Thyroid gland (tissue), 4 donors: ENCODE data around the gene FHIT.

ENCODE experiments used
- POLR2A ChIP-seq, 2 donors: fragments of 450-650 bp; IDR thresholded peaks; one replicate each; pipeline ENCODE4 v1.6.1; 2017; ENCODE audit warnings: antibody characterized with exemption in 2 of 2, mild to moderate bottlenecking in 2 of 2, moderate library complexity in 1 of 2
- TF ChIP-seq, protein P1 (sequence below), 6 experiments: fragments of 200-600 bp in 3 of 6; fragments of 450-650 bp in 3 of 6; sonication (generic) in 3 of 6; IDR thresholded peaks; one replicate each; pipeline ENCODE4 v1.5.1; 2016 to 2019; ENCODE audit warnings: antibody characterized with exemption in 6 of 6, mild to moderate bottlenecking in 2 of 6, inconsistent platforms in 1 of 6, moderate library complexity in 1 of 6

DNA sequence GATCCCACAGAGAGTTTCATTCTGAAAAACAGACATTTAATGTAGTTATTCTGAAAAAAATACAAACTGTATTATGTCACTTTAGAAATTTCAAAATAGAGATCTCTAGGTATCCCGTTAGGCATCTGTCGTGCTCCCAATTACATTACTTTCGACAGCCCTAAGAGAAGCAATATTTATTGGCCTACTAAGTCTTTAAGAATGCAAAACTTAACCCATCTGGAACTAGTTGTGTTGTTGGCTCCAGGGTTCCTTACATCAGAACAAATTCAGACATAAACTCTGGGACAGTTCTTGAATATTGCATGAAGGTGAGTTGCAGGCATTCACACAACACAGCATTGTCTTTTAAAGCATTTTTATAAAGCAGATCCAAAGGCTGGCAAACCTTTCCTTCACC, 498.4 kb downstream of the FHIT start:
- TF ChIP-seq POLR2A (IDR thresholded peaks at IDR 0.05), result no peak
- TF ChIP-seq, protein P1, sequence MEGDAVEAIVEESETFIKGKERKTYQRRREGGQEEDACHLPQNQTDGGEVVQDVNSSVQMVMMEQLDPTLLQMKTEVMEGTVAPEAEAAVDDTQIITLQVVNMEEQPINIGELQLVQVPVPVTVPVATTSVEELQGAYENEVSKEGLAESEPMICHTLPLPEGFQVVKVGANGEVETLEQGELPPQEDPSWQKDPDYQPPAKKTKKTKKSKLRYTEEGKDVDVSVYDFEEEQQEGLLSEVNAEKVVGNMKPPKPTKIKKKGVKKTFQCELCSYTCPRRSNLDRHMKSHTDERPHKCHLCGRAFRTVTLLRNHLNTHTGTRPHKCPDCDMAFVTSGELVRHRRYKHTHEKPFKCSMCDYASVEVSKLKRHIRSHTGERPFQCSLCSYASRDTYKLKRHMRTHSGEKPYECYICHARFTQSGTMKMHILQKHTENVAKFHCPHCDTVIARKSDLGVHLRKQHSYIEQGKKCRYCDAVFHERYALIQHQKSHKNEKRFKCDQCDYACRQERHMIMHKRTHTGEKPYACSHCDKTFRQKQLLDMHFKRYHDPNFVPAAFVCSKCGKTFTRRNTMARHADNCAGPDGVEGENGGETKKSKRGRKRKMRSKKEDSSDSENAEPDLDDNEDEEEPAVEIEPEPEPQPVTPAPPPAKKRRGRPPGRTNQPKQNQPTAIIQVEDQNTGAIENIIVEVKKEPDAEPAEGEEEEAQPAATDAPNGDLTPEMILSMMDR (IDR thresholded peaks at IDR 0.05), result no peak
